ENCODE data around the gene TDRD3. TPM values are rescaled to one million over a fixed set of nuclear protein-coding genes. Genes with fewer than 3 reads are reported as not detected.
"Not testable (repeated sequence)": the region's sequence is repeated elsewhere in the genome, so short reads cannot be mapped to it uniquely, and the experiment has no call there.

Gene TDRD3
- total and polyA plus RNA-seq, 11 donors, result 13.3 to 56.4 (median 36.8) TPM

GRCh38 chr13:60398907-60399589, 2.0 kb downstream of the TDRD3 start:
- Histone ChIP-seq H3K4me3 (peak overlapping the region in 10 of 12 donors; percentile 60 to 85 (median 76)), H3K27ac (peak overlapping the region; percentile 91 to 100 (median 98)), H3K36me3 (no peaks in the 10 kb centered on the region), H3K4me1 (peaks cover 6 to 37% (median 20%) of the 10 kb centered on the region in 12 donors), H3K27me3 (no peaks in the 10 kb centered on the region), H3K9me3 (no peaks in the 10 kb centered on the region)
- no peak for ATAC-seq
- intact Hi-C loops (cut with DNase I), result loop anchor here in 5 of 10 donors (5.0 to 10.0 kb wide), 3 partner anchors 33 to 1054 kb away; partner anchors contain the start of gene DIAPH3 (in 2 of the 5)
- DNase-seq, result no peak
- no peak for TF ChIP-seq CTCF (IDR thresholded peaks at IDR 0.05)
- no peak for TF ChIP-seq POLR2A (IDR thresholded peaks at IDR 0.05)
- 46 to 57% (median 51%) methylated on average over 6 of the region's 6 CpGs for WGBS, 4 donors

- intact Hi-C loops (cut with DNase I), result no loop called here
- no peak overlapping the region for H3K4me3 ChIP-seq
- DNase-seq (no peak), ATAC-seq (no peak)
- no peak overlapping the region for H3K27ac ChIP-seq
- TF ChIP-seq CTCF (IDR thresholded peaks at IDR 0.05) (no peak), POLR2A (IDR thresholded peaks at IDR 0.05) (no peak)
- peaks cover 6 to 37% (median 18%) of the 10 kb centered on the region in 12 donors for H3K4me1 ChIP-seq
- H3K9me3 ChIP-seq, result no peaks in the 10 kb centered on the region
- H3K36me3 ChIP-seq, result no peaks in the 10 kb centered on the region
- H3K27me3 ChIP-seq, result no peaks in the 10 kb centered on the region
These were observed 5.0 kb downstream of the TDRD3 start for GRCh38 chr13:60402022-60402421.

DNA sequence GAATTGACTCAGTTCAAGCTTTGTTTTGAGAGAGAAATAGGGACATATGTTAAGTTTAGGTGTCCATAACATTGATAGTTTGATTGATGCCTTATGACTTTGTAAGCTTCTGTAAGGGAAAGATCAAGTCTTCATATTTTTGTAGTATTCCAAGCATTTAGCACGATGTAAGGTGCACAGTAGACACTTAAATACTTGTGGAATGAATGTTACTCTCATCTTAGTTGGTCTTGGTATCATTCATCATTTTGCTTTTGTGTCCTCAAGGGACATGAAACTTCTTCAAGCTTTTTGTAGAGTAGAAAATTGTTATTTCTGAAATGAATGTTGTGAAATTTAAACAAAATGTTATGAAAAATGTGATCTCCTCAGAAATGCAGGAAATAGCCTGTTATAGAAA, 10.1 kb downstream of the TDRD3 start:
- H3K4me3 ChIP-seq, result no peak overlapping the region
- peaks cover 0 to 16% (median 7%) of the 10 kb centered on the region in 12 donors for H3K4me1 ChIP-seq
- H3K27ac ChIP-seq, result no peak overlapping the region
- WGBS, 4 donors, result 95 to 100% (median 99%) methylated on average over 1 of the region's 1 CpG
- ATAC-seq (no peak), DNase-seq (no peak)
- intact Hi-C loops (cut with DNase I), result no loop called here
- no peaks in the 10 kb centered on the region for H3K36me3 ChIP-seq
- no peak for TF ChIP-seq POLR2A (IDR thresholded peaks at IDR 0.05)
- TF ChIP-seq CTCF (IDR thresholded peaks at IDR 0.05), result no peak
- H3K27me3 ChIP-seq, result no peaks in the 10 kb centered on the region
- H3K9me3 ChIP-seq, result no peaks in the 10 kb centered on the region

- H3K27me3 ChIP-seq; H3K27ac ChIP-seq; ATAC-seq; intact Hi-C loops (cut with DNase I); H3K36me3 ChIP-seq; H3K9me3 ChIP-seq; H3K4me3 ChIP-seq; DNase-seq: not testable (repeated sequence)
- 97 to 99% (median 99%) methylated on average over 11 of the region's 11 CpGs for WGBS, 4 donors
- H3K4me1 ChIP-seq, result peaks cover 0 to 22% (median 13%) of the 10 kb centered on the region in 12 donors
These were observed 10.8 kb downstream of the TDRD3 start for GRCh38 chr13:60407852-60408251.

DNA sequence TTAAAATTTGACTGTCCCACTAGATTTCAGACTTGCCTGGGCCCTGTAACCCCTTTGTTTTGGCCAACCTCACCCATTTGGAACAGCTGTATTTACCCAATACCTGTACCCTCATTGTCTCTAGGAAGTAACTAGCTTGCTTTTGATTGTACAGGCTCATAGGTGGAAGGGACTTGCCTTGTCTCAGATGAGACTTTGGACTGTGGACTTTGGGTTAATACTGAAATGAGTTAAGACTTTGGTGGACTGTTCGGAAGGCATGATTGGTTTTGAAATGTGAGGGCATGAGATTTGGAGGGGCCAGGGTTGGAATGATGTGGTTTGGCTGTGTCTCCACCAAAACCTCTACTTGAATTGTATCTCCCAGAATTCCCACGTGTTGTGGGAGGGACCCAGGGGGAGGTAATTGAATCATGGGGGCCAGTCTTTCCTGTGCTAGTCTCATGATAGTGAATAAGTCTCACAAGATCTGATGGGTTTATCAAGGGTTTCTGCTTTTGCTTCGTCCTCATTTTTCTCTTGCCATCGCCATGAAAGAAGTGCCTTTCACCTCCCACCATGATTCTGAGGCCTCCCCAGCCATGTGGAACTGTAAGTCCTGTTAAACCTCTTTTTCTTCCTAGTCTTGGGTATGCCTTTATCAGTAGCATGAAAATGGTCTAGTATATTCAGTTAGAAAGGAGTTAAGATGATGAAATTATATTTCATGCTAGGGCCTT, 12.7 kb downstream of the TDRD3 start:
- DNase-seq; H3K4me3 ChIP-seq; H3K27me3 ChIP-seq; intact Hi-C loops (cut with DNase I); H3K9me3 ChIP-seq; ATAC-seq; H3K27ac ChIP-seq; H3K36me3 ChIP-seq: not testable (repeated sequence)
- 90 to 97% (median 95%) methylated on average over 3 to 4 of the region's 4 CpGs for WGBS, 4 donors
- peaks cover 0 to 34% (median 17%) of the 10 kb centered on the region in 12 donors for H3K4me1 ChIP-seq

Measured in heart left ventricle (tissue), 16 donors.